Upper lobe of left lung (tissue), 6 donors: ENCODE results near the gene ORAI2. TPM values are rescaled to one million over a fixed set of nuclear protein-coding genes. Genes with fewer than 3 reads are reported as not detected.
A peak's percentile ranks its signal among the peaks of the same experiment; 100 is the strongest.
"Not testable (repeated sequence)": the region's sequence is repeated elsewhere in the genome, so short reads cannot be mapped to it uniquely, and the experiment has no call there.

Source experiments
- ATAC-seq, 2 donors: fragments of 200-7000 bp; cut with Tn5 transposase; one replicate each; pipeline ENCODE4 v1.9.1; 2022; ENCODE audit warnings: mild to moderate bottlenecking in 2 of 2, moderate library complexity in 2 of 2; ENCODE audit not compliant: low FRiP score in 2 of 2
- DNase-seq, 2 donors: peaks; one replicate each; pipeline ENCODE4 v3.0.0-alpha.2; 2019 to 2020
- H3K27ac ChIP-seq, 4 donors: fragments of 200-600 bp; sonication (generic); one replicate each; pipeline ENCODE4 v1.5.1; 2016 to 2019
- H3K27me3 ChIP-seq, 4 donors: fragments of 200-600 bp; sonication (generic); one replicate each; pipeline ENCODE4 v1.5.1; 2017 to 2019
- H3K36me3 ChIP-seq, 4 donors: fragments of 200-600 bp; sonication (generic); one replicate each; pipeline ENCODE4 v1.5.1; 2016 to 2019
- H3K4me1 ChIP-seq, 4 donors: fragments of 200-600 bp; sonication (generic); one replicate each; pipeline ENCODE4 v1.5.1; 2018 to 2019
- H3K4me3 ChIP-seq, 4 donors: fragments of 200-600 bp; sonication (generic); one replicate each; pipeline ENCODE4 v1.5.1; 2017 to 2019; ENCODE audit warnings: mild to moderate bottlenecking in 2 of 4, moderate library complexity in 1 of 4
- H3K9me3 ChIP-seq, 4 donors: fragments of 200-600 bp; sonication (generic); one replicate each; pipeline ENCODE4 v1.5.1; 2018 to 2019
- CTCF ChIP-seq, 6 experiments: fragments of 450-650 bp in 4 of 6; fragments of 200-600 bp in 2 of 6; sonication (generic) in 2 of 6; IDR thresholded peaks; one replicate each; pipeline ENCODE4 v1.5.1; 2016 to 2019; ENCODE audit warnings: antibody characterized with exemption in 6 of 6
- EP300 ChIP-seq, 4 donors: sonication (generic); formaldehyde crosslinking; IDR thresholded peaks; one replicate each; pipeline ENCODE4 v1.5.1; 2017; ENCODE audit warnings: antibody characterized with exemption in 4 of 4, control low read depth in 2 of 4
- POLR2A ChIP-seq, 4 donors: fragments of 450-650 bp; IDR thresholded peaks; one replicate each; pipeline ENCODE4 v1.5.1; 2016 to 2017; ENCODE audit warnings: antibody characterized with exemption in 4 of 4, mild to moderate bottlenecking in 2 of 4
- POLR2AphosphoS5 ChIP-seq, 2 donors: sonication (generic); formaldehyde crosslinking; IDR thresholded peaks; one replicate each; pipeline ENCODE4 v1.5.1; 2017; ENCODE audit warnings: antibody characterized with exemption in 2 of 2
- WGBS, 2 donors: methylation state at CpG; one replicate each; pipeline ENCODE4 v1.1.5; 2017 to 2018; 5-methylcytosine and 5-hydroxymethylcytosine counted together
- total RNA-seq, 6 donors: library from RNA; depleted of rRNA in 4 of 6; stranded (reverse); fragments of >200 nt in 4 of 6; gene quantifications; one replicate each; pipeline versions ENCODE4 v1.1.0 to v1.2.1, GENCODE V29; 2016 to 2021
- donor health status: DM: no; HTN: no; CAD: no; lungs with moderate emphysema.
- donor health status: DM: no; HTN: yes; CAD: no; lungs with severe emphysema.

ORAI2 gene
- total RNA-seq, 6 donors from 2014 or later = 9.4 to 35.2 (median 30.5) TPM

DNA sequence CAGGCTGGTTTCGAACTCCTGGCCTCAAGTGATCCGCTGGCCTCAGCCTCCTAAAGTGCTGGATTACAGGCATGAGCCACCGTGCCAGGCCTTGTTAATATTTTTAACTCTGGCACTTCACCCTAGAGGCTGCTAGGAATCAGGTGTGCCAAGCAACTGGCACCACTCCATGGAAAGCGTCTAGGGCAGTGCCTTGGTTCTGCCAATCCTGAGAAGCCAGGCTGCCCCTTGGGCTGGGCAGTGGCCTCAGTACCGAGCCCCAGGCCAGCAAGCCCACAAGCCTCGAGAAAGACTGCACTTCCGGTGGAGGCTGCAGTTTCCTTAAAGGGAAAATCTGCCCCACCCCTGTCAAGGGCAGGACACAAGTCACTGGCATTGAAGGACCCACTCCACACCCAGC, 19.9 kb downstream of the ORAI2 start:
- 85 to 89% methylated on average over 3 to 7 of the region's 7 CpGs for WGBS, 2 donors
- Histone ChIP-seq H3K4me3 (no peak overlapping the region), H3K36me3 (peaks cover 9 to 34% (median 28%) of the 10 kb centered on the region in 4 donors), H3K27ac (no peak overlapping the region), H3K27me3 (no peaks in the 10 kb centered on the region), H3K9me3 (no peaks in the 10 kb centered on the region), H3K4me1 (peaks cover 0 to 5% (median 0%) of the 10 kb centered on the region in 4 donors)
- DNase-seq (peak in 1 of 2 donors; percentile 44), ATAC-seq (no peak)
- TF ChIP-seq POLR2AphosphoS5 (IDR thresholded peaks at IDR 0.05) (no peak), POLR2A (IDR thresholded peaks at IDR 0.05) (no peak), CTCF (IDR thresholded peaks at IDR 0.05) (no peak), EP300 (IDR thresholded peaks at IDR 0.05) (no peak)

- Histone ChIP-seq H3K36me3 (peaks cover 9 to 42% (median 33%) of the 10 kb centered on the region in 4 donors), H3K9me3 (no peaks in the 10 kb centered on the region), H3K27me3 (no peaks in the 10 kb centered on the region), H3K4me1 (peaks cover 0 to 5% (median 0%) of the 10 kb centered on the region in 4 donors), H3K4me3 (no peak overlapping the region), H3K27ac (no peak overlapping the region)
- ATAC-seq = no peak
- no peak for DNase-seq
- TF ChIP-seq POLR2AphosphoS5 (IDR thresholded peaks at IDR 0.05) (no peak), POLR2A (IDR thresholded peaks at IDR 0.05) (no peak)
- WGBS, 2 donors = 71% methylated on average over 1 to 12 of the region's 12 CpGs
Observed at GRCh38 chr7:102454468-102454867, 21.1 kb downstream of the ORAI2 start.

DNA sequence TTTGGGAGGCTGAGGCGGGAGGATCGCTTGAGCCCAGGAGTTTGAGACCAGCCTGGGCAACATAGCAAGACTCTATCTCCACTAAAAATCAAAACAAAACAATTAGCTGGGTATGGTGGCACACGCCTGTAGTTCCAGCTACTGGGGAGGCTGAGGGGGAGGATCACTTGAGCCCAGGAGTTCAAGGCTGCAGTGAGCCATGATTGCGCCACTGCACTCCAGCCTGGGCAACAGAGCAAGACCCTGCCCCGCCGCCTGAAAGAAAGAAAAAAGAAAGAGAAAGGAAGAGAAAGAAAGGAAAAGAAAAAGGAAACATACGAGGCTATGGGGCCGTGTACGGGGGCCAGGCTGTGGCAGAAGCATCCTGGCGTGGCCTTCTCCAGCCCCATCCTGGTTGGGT, 21.6 kb downstream of the ORAI2 start:
- H3K4me1 ChIP-seq, H3K4me3 ChIP-seq, DNase-seq, H3K27ac ChIP-seq, H3K9me3 ChIP-seq, H3K27me3 ChIP-seq, ATAC-seq: not testable (repeated sequence)
- WGBS, 2 donors = 89 to 94% methylated on average over 8 to 10 of the region's 10 CpGs
- peaks cover 9 to 44% (median 34%) of the 10 kb centered on the region in 4 donors for H3K36me3 ChIP-seq

DNA sequence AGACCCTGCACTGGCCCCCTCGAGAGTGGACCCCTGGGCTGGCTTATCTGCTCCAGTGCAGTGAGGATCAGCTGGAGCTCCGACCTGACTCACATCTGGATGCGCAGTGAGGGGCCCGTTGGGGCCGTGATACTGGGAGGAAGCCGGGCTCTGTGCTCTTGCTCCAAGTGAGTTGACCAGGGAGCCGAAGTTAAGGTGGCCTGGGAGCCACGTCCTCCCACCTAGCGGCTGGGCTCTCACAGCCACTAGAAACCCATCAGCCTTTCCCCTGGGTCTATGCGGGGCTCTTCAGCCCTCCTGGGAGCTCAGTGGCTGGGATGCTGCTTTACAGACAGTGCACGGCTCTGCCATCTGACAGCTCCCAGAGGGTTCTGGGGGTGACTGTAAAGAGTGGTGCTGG, 22.2 kb downstream of the ORAI2 start:
- Histone ChIP-seq H3K27me3 (no peaks in the 10 kb centered on the region), H3K4me1 (peaks cover 0 to 5% (median 0%) of the 10 kb centered on the region in 4 donors), H3K36me3 (peaks cover 9 to 44% (median 34%) of the 10 kb centered on the region in 4 donors), H3K4me3 (no peak overlapping the region), H3K9me3 (no peaks in the 10 kb centered on the region), H3K27ac (no peak overlapping the region)
- 91 to 94% methylated on average over 6 to 8 of the region's 11 CpGs for WGBS, 2 donors
- ATAC-seq = no peak
- peak in 1 of 2 donors; percentile 41 for DNase-seq
- TF ChIP-seq CTCF (IDR thresholded peaks at IDR 0.05) = no peak
- no peak for TF ChIP-seq EP300 (IDR thresholded peaks at IDR 0.05)
- TF ChIP-seq POLR2AphosphoS5 (IDR thresholded peaks at IDR 0.05) = no peak
- TF ChIP-seq POLR2A (IDR thresholded peaks at IDR 0.05) = no peak

DNA sequence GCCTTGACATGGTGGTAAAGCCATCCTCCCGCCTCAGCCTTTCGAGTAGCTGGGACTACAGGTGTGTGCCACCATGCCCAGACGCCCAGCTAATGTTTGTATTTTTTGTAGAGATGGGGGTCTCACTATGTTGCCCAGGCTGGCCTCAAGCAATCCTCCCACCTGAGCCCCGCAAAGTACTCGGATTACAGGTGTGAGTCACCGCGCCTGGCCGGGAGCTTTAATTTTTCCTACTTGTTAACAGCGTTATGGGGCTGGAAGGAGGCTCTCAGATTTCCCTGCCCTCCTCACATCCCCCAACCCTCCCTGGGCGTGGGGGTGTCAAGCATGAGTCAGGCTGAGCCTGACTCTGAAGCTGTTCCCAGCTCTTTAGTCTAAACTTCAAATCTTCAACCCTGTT, 23.0 kb downstream of the ORAI2 start:
- no peak for DNase-seq
- WGBS, 2 donors = 94% methylated on average over 10 of the region's 10 CpGs

More for the DNA sequence above, 23.0 kb downstream of the ORAI2 start:
- no peaks in the 10 kb centered on the region for H3K9me3 ChIP-seq
- peaks cover 0 to 5% (median 0%) of the 10 kb centered on the region in 4 donors for H3K4me1 ChIP-seq
- no peaks in the 10 kb centered on the region for H3K27me3 ChIP-seq
- H3K27ac ChIP-seq = no peak overlapping the region
- TF ChIP-seq EP300 (IDR thresholded peaks at IDR 0.05) (no peak), CTCF (IDR thresholded peaks at IDR 0.05) (no peak), POLR2A (IDR thresholded peaks at IDR 0.05) (no peak), POLR2AphosphoS5 (IDR thresholded peaks at IDR 0.05) (no peak)
- peaks cover 9 to 44% (median 34%) of the 10 kb centered on the region in 4 donors for H3K36me3 ChIP-seq
- H3K4me3 ChIP-seq = no peak overlapping the region
- ATAC-seq = no peak
